Skeletal muscle tissue (tissue), 1 donor: ENCODE measurements around the gene PIGS. TPM values are rescaled to one million over a fixed set of nuclear protein-coding genes. Genes with fewer than 3 reads are reported as not detected.

Experiments used
- total RNA-seq: library from RNA; depleted of rRNA; stranded (reverse); fragments of >200 nt; gene quantifications from one replicate; pipeline ENCODE4 v1.2.3, GENCODE V29; 2014

Gene PIGS
- total RNA-seq, 1 donor from 2014 or later, result 19.3 TPM

Other genes with a start within 250 kb of the PIGS start
- gene IFT20, start 236.1 kb downstream of the PIGS start, total RNA-seq, result 19.8 TPM
- gene TNFAIP1, start 235.8 kb downstream of the PIGS start, total RNA-seq, result 18.8 TPM
- 44.4 TPM for gene POLDIP2, start 214.0 kb downstream of the PIGS start, total RNA-seq
- gene SEBOX, start 206.3 kb downstream of the PIGS start, total RNA-seq, result not detected
- gene VTN, start 201.2 kb downstream of the PIGS start, total RNA-seq, result 0.52 TPM
- gene SARM1, start 199.8 kb downstream of the PIGS start, total RNA-seq, result 5.7 TPM
- gene SLC46A1, start 165.3 kb downstream of the PIGS start, total RNA-seq, result 4.7 TPM
- gene SLC13A2, start 97.9 kb downstream of the PIGS start, total RNA-seq, result not detected
- not detected for gene FOXN1, start 65.2 kb downstream of the PIGS start, total RNA-seq
- gene UNC119, start 18.9 kb downstream of the PIGS start, total RNA-seq, result 5.7 TPM
- 4.7 TPM for gene ALDOC, start 5.4 kb upstream of the PIGS start, total RNA-seq
- 5.7 TPM for gene SPAG5, start 27.5 kb upstream of the PIGS start, total RNA-seq
- gene RSKR, start 42.7 kb upstream of the PIGS start, total RNA-seq, result 3.7 TPM
- 80.4 TPM for gene BLTP2, start 73.6 kb upstream of the PIGS start, total RNA-seq
- gene SDF2, start 90.4 kb upstream of the PIGS start, total RNA-seq, result 41.2 TPM
- 36.5 TPM for gene SUPT6H, start 90.7 kb upstream of the PIGS start, total RNA-seq
- gene PROCA1, start 140.4 kb upstream of the PIGS start, total RNA-seq, result 0.52 TPM
- 44.9 TPM for gene RAB34, start 146.3 kb upstream of the PIGS start, total RNA-seq
- 880 TPM for gene RPL23A, start 148.5 kb upstream of the PIGS start, total RNA-seq
- 1.6 TPM for gene TLCD1, start 154.7 kb upstream of the PIGS start, total RNA-seq
- gene NEK8, start 157.3 kb upstream of the PIGS start, total RNA-seq, result 0.52 TPM
- gene TRAF4, start 172.5 kb upstream of the PIGS start, total RNA-seq, result 26.1 TPM